WTC11 (cell line): ENCODE results near the gene ZNF76. TPM values are rescaled to one million over a fixed set of nuclear protein-coding genes. Genes with fewer than 3 reads are reported as not detected.
A peak's percentile ranks its signal among the peaks of the same experiment; 100 is the strongest.
"Not testable (repeated sequence)": the region's sequence is repeated elsewhere in the genome, so short reads cannot be mapped to it uniquely, and the experiment has no call there.

ENCODE experiments used
- ATAC-seq: fragments of 200-7000 bp; cut with Tn5 transposase; 2 replicates; pipeline ENCODE4 v1.10.0; 2021; ENCODE audit warnings: mild to moderate bottlenecking, moderate library complexity
- CTCF ChIA-PET: fragments of 300-600 bp; sonication (Branson Sonifier 250); formaldehyde crosslinking; loops from one replicate; lab custom pipeline; 2021; ENCODE audit warnings: antibody characterized with exemption; lab: Charles Lee
- POLR2A ChIA-PET: fragments of 350-600 bp; sonication (Branson Sonifier 250); formaldehyde crosslinking; loops from one replicate; lab custom pipeline; 2021; ENCODE audit warnings: antibody characterized with exemption; lab: Charles Lee
- DNase-seq: peaks from one replicate; pipeline ENCODE4 v3.0.0; 2021; ENCODE audit warnings: low spot score
- H3K27ac Mint-ChIP-seq: 2 replicates; pipeline ENCODE4 v1.8.0; 2021; ENCODE audit warnings: mixed read lengths
- H3K27me3 Mint-ChIP-seq: 2 replicates; pipeline ENCODE4 v1.8.0; 2021; ENCODE audit warnings: low read depth, mild to moderate bottlenecking, moderate library complexity, mixed read lengths
- H3K36me3 Mint-ChIP-seq: 2 replicates; pipeline ENCODE4 v1.8.0; 2021; ENCODE audit warnings: mixed read lengths
- H3K4me1 Mint-ChIP-seq: 2 replicates; pipeline ENCODE4 v1.8.0; 2022; ENCODE audit warnings: mixed read lengths
- H3K4me3 Mint-ChIP-seq: 2 replicates; pipeline ENCODE4 v1.8.0; 2021; ENCODE audit warnings: mild to moderate bottlenecking, moderate library complexity, mixed read lengths
- H3K9me3 Mint-ChIP-seq: 2 replicates; pipeline ENCODE4 v1.8.0; 2021; ENCODE audit warnings: mixed read lengths
- ATF1 ChIP-seq: sonication (generic); formaldehyde crosslinking; IDR thresholded peaks from 2 replicates; pipeline ENCODE4 v1.8.1; 2023; ENCODE audit warnings: mild to moderate bottlenecking, moderate library complexity, missing genetic modification reagents
- ATF6 ChIP-seq: sonication (generic); formaldehyde crosslinking; IDR thresholded peaks from 2 replicates; pipeline ENCODE4 v1.8.1; 2023; ENCODE audit warnings: mild to moderate bottlenecking, missing genetic modification reagents
- ELF4 ChIP-seq: sonication (generic); formaldehyde crosslinking; IDR thresholded peaks from 2 replicates; pipeline ENCODE4 v1.8.1; 2022; ENCODE audit warnings: low read depth, mild to moderate bottlenecking, moderate library complexity, missing genetic modification reagents
- ETV6 ChIP-seq: sonication (generic); formaldehyde crosslinking; IDR thresholded peaks from 2 replicates; pipeline ENCODE4 v1.8.1; 2022; ENCODE audit warnings: mild to moderate bottlenecking, missing genetic modification reagents
- NFYB ChIP-seq: sonication (generic); formaldehyde crosslinking; conservative IDR thresholded peaks from 2 replicates; pipeline ENCODE4 v1.8.0; 2022; ENCODE audit warnings: low read depth, missing genetic modification reagents
- NR3C1 ChIP-seq: sonication (generic); formaldehyde crosslinking; conservative IDR thresholded peaks from 2 replicates; pipeline ENCODE4 v1.8.1; 2023; ENCODE audit warnings: low read depth, mild to moderate bottlenecking, missing genetic modification reagents
- RORB ChIP-seq: fragments of 250-450 bp; sonication (Bioruptor Pico); IDR thresholded peaks from 2 replicates; pipeline ENCODE4 v1.9.0; 2021; ENCODE audit warnings: mild to moderate bottlenecking
- USF1 ChIP-seq: sonication (generic); formaldehyde crosslinking; IDR thresholded peaks from 2 replicates; pipeline ENCODE4 v1.8.0; 2022; ENCODE audit warnings: mild to moderate bottlenecking, missing genetic modification reagents
- total RNA-seq: library from RNA; stranded (reverse); gene quantifications from 3 replicates; pipeline ENCODE4 v1.2.3, GENCODE V29; 2021
- TF ChIP-seq, protein P1 (sequence below): sonication (generic); formaldehyde crosslinking; IDR thresholded peaks from 2 replicates; pipeline ENCODE4 v1.8.1; 2023; ENCODE audit warnings: mild to moderate bottlenecking, missing genetic modification reagents, moderate library complexity
- TF ChIP-seq, protein P2 (sequence below): sonication (generic); formaldehyde crosslinking; IDR thresholded peaks from 2 replicates; pipeline ENCODE4 v1.8.0; 2023; ENCODE audit warnings: missing genetic modification reagents
- TF ChIP-seq, protein P3 (sequence below): sonication (generic); formaldehyde crosslinking; IDR thresholded peaks from 2 replicates; pipeline ENCODE4 v1.8.1; 2022; ENCODE audit warnings: mild to moderate bottlenecking, missing genetic modification reagents, moderate library complexity, borderline replicate concordance
- TF ChIP-seq, protein P4 (sequence below): sonication (generic); formaldehyde crosslinking; IDR thresholded peaks from 2 replicates; pipeline ENCODE4 v1.8.0; 2023; ENCODE audit warnings: missing genetic modification reagents, mild to moderate bottlenecking, borderline replicate concordance

ZNF76 gene
- total RNA-seq, 1 experiment from 2014 or later: 25.8 TPM

GRCh38 chr6:35328108-35328723 lies 68.7 kb downstream of the ZNF76 start:
- ATAC-seq (no peak), DNase-seq (no peak)
- Mint-ChIP-seq H3K27ac (no peak overlapping the region), H3K4me1 (peaks cover 6% of the 10 kb centered on the region), H3K4me3 (no peak overlapping the region), H3K9me3 (peaks cover 11% of the 10 kb centered on the region), H3K36me3 (peaks cover 3% of the 10 kb centered on the region), H3K27me3 (peaks cover 5% of the 10 kb centered on the region; the same call in 1 of the 2 replicates)
- CTCF ChIA-PET: interaction anchor here (0.6 to 3.0 kb wide), 16 partner anchors 8 to 651 kb away, joined by 3 to 19 read pairs (median 5); partner anchors contain the start of genes DEF6, PPARD and RPL10A
- TF ChIP-seq USF1 (CRISPR knock-in tag) (peak; percentile 56), NFYB (CRISPR knock-in tag) (peak; percentile 70), NR3C1 (no peak), ELF4 (CRISPR knock-in tag) (no peak)
- TF ChIP-seq, protein P1, sequence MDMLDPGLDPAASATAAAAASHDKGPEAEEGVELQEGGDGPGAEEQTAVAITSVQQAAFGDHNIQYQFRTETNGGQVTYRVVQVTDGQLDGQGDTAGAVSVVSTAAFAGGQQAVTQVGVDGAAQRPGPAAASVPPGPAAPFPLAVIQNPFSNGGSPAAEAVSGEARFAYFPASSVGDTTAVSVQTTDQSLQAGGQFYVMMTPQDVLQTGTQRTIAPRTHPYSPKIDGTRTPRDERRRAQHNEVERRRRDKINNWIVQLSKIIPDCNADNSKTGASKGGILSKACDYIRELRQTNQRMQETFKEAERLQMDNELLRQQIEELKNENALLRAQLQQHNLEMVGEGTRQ: peak; percentile 76
- POLR2A ChIA-PET: interaction anchor here (1.7 kb wide), 1 partner anchor 10 kb away, joined by 6 read pairs; no protein-coding TSS in a partner anchor

DNA sequence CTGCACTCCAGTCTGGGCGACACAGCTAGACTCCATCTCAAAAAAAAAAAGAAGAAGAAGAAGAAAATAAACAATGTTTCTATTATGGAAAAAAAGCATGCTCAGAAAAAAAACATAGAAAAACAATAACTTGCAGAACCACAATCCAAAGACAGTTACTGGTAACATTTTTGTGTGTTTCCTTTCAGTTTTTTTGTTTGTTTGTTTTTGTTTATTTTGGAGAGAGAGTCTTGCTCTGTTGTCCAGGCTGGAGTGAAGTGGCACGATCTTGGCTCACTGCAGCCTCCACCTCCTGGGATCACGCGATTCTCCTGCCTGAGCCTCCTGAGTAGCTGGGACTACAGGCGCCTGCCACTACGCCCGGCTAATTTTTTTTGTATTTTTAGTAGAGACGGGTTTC lies 69.4 kb downstream of the ZNF76 start:
- peaks cover 11% of the 10 kb centered on the region for H3K9me3 Mint-ChIP-seq
- peaks cover 12% of the 10 kb centered on the region for H3K27me3 Mint-ChIP-seq
- H3K4me1 Mint-ChIP-seq, DNase-seq, ATAC-seq, H3K4me3 Mint-ChIP-seq, H3K27ac Mint-ChIP-seq, H3K36me3 Mint-ChIP-seq: not testable (repeated sequence)
- POLR2A ChIA-PET: interaction anchor here (1.7 kb wide), 1 partner anchor 11 kb away, joined by 6 read pairs; no protein-coding TSS in a partner anchor
- CTCF ChIA-PET: interaction anchor here (1.3 to 3.0 kb wide), 5 partner anchors 13 to 139 kb away, joined by 3 to 19 read pairs (median 16); partner anchors contain the start of genes DEF6, PPARD and RPL10A

- ChIA-PET POLR2A (no interaction called here), CTCF (interaction anchor here (0.6 to 1.7 kb wide), 2 partner anchors 12 to 1905 kb away, joined by 3 to 4 read pairs; partner anchors contain the start of gene PPARD)
Observed at GRCh38 chr6:35330541-35331119, 71.1 kb downstream of the ZNF76 start.

More at GRCh38 chr6:35330541-35331119, 71.1 kb downstream of the ZNF76 start:
- ATAC-seq (no peak), DNase-seq (no peak)
- peaks cover 6% of the 10 kb centered on the region for H3K4me1 Mint-ChIP-seq
- H3K9me3 Mint-ChIP-seq: peaks cover 11% of the 10 kb centered on the region
- TF ChIP-seq ATF1 (CRISPR knock-in tag) (no peak), ATF6 (CRISPR knock-in tag) (no peak), RORB (CRISPR knock-in tag) (no peak), ETV6 (CRISPR knock-in tag) (no peak)
- TF ChIP-seq, protein P2, sequence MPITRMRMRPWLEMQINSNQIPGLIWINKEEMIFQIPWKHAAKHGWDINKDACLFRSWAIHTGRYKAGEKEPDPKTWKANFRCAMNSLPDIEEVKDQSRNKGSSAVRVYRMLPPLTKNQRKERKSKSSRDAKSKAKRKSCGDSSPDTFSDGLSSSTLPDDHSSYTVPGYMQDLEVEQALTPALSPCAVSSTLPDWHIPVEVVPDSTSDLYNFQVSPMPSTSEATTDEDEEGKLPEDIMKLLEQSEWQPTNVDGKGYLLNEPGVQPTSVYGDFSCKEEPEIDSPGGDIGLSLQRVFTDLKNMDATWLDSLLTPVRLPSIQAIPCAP (CRISPR knock-in tag): no peak
- TF ChIP-seq, protein P3, sequence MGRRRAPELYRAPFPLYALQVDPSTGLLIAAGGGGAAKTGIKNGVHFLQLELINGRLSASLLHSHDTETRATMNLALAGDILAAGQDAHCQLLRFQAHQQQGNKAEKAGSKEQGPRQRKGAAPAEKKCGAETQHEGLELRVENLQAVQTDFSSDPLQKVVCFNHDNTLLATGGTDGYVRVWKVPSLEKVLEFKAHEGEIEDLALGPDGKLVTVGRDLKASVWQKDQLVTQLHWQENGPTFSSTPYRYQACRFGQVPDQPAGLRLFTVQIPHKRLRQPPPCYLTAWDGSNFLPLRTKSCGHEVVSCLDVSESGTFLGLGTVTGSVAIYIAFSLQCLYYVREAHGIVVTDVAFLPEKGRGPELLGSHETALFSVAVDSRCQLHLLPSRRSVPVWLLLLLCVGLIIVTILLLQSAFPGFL (CRISPR knock-in tag): no peak
- TF ChIP-seq, protein P1: no peak
- TF ChIP-seq, protein P4, sequence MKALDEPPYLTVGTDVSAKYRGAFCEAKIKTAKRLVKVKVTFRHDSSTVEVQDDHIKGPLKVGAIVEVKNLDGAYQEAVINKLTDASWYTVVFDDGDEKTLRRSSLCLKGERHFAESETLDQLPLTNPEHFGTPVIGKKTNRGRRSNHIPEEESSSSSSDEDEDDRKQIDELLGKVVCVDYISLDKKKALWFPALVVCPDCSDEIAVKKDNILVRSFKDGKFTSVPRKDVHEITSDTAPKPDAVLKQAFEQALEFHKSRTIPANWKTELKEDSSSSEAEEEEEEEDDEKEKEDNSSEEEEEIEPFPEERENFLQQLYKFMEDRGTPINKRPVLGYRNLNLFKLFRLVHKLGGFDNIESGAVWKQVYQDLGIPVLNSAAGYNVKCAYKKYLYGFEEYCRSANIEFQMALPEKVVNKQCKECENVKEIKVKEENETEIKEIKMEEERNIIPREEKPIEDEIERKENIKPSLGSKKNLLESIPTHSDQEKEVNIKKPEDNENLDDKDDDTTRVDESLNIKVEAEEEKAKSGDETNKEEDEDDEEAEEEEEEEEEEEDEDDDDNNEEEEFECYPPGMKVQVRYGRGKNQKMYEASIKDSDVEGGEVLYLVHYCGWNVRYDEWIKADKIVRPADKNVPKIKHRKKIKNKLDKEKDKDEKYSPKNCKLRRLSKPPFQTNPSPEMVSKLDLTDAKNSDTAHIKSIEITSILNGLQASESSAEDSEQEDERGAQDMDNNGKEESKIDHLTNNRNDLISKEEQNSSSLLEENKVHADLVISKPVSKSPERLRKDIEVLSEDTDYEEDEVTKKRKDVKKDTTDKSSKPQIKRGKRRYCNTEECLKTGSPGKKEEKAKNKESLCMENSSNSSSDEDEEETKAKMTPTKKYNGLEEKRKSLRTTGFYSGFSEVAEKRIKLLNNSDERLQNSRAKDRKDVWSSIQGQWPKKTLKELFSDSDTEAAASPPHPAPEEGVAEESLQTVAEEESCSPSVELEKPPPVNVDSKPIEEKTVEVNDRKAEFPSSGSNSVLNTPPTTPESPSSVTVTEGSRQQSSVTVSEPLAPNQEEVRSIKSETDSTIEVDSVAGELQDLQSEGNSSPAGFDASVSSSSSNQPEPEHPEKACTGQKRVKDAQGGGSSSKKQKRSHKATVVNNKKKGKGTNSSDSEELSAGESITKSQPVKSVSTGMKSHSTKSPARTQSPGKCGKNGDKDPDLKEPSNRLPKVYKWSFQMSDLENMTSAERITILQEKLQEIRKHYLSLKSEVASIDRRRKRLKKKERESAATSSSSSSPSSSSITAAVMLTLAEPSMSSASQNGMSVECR: no peak
- H3K4me3 Mint-ChIP-seq: no peak overlapping the region
- peaks cover 29% of the 10 kb centered on the region for H3K27me3 Mint-ChIP-seq
- no peak overlapping the region for H3K27ac Mint-ChIP-seq
- H3K36me3 Mint-ChIP-seq: peaks cover 3% of the 10 kb centered on the region
